Mesothelial cell of epicardium (in vitro differentiated cells): ENCODE measurements around the gene CLDN7. TPM values are rescaled to one million over a fixed set of nuclear protein-coding genes. Genes with fewer than 3 reads are reported as not detected.

Source experiments
- DNase-seq, 2 experiments: peaks; one replicate each; pipeline ENCODE4 v3.0.0; 2021; ENCODE audit warnings: low spot score in 2 of 2; ENCODE audit not compliant: unreplicated experiment in 2 of 2
- H3K27ac Mint-ChIP-seq: 2 replicates; pipeline ENCODE4 v1.8.0; 2021; ENCODE audit warnings: mixed read lengths
- H3K27me3 Mint-ChIP-seq: 2 replicates; pipeline ENCODE4 v1.8.0; 2021; ENCODE audit warnings: low read depth, mixed read lengths
- H3K36me3 Mint-ChIP-seq: 2 replicates; pipeline ENCODE4 v1.8.0; 2021; ENCODE audit warnings: mixed read lengths
- H3K4me1 Mint-ChIP-seq: 2 replicates; pipeline ENCODE4 v1.8.0; 2021; ENCODE audit warnings: mixed read lengths
- H3K4me3 Mint-ChIP-seq: 2 replicates; pipeline ENCODE4 v1.8.0; 2021; ENCODE audit warnings: mild to moderate bottlenecking, moderate library complexity, mixed read lengths
- H3K9me3 Mint-ChIP-seq: 2 replicates; pipeline ENCODE4 v1.8.0; 2021; ENCODE audit warnings: mixed read lengths
- total RNA-seq: library from RNA; stranded (reverse); gene quantifications from 3 replicates; pipeline ENCODE4 v1.2.1, GENCODE V29; 2021
- TF ChIP-seq, protein P1 (sequence below): fragments of 200-600 bp; sonication (generic); IDR thresholded peaks from one replicate; pipeline ENCODE4 v1.5.0; 2021; ENCODE audit warnings: antibody characterized with exemption; ENCODE audit not compliant: unreplicated experiment

CLDN7 gene, protein sequence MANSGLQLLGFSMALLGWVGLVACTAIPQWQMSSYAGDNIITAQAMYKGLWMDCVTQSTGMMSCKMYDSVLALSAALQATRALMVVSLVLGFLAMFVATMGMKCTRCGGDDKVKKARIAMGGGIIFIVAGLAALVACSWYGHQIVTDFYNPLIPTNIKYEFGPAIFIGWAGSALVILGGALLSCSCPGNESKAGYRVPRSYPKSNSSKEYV
- total RNA-seq: 79.2 to 86.1 TPM (median 79.9 TPM) in 3 replicates

DNA sequence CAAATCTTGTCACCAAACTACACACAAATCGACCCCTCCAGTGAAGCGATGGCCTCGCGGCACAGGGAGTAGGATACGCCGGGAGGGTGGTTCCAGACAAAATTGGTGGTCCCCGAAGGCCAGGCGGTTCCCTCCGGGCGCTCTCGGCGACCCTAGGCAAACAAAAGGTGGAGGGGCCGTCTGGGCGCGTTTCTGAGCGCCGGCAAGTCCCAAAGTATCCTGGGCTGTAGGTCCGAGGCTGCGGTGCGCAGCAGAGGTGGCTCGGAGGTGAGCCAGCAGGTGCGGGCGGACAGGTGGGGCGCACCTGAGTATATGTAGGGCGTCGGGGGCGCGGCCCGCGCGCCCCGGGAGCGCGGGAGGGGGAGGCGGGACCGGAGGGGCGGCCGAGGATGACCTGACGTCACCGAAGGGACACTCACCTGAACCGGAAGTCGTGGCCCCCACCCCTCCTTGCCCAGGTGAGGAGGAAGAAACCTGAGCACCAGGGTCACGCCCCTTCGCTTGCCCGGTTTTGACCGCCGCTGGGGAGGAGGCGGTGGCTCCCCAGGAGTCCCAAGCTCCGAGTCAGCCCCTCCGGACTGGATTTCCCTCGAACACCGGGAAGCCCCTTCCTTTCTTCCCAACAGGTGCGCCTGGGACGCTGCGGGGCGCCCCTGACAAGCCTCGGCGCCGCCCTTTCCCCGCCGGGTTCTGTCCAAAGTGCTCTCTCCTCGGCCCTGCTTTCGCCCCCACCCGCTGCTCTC is at the start of gene CLDN7:
CLDN7 (minus strand) TSS at position 287 of the 743 bp plus-strand sequence. CDS start 435 bp downstream, outside the sequence.
- H3K9me3 Mint-ChIP-seq: no peaks in the 10 kb centered on the region
- H3K36me3 Mint-ChIP-seq: no peaks in the 10 kb centered on the region
- peak in 1 of 2 experiments; percentile 49 for DNase-seq
- H3K27me3 Mint-ChIP-seq: peaks cover 38% of the 10 kb centered on the region
- H3K4me1 Mint-ChIP-seq: peaks cover 21% of the 10 kb centered on the region
- peak within 1 kb of the TSS; percentile 97 for H3K27ac Mint-ChIP-seq
- peak within 1 kb of the TSS; percentile 90 for H3K4me3 Mint-ChIP-seq
- TF ChIP-seq, protein P1, sequence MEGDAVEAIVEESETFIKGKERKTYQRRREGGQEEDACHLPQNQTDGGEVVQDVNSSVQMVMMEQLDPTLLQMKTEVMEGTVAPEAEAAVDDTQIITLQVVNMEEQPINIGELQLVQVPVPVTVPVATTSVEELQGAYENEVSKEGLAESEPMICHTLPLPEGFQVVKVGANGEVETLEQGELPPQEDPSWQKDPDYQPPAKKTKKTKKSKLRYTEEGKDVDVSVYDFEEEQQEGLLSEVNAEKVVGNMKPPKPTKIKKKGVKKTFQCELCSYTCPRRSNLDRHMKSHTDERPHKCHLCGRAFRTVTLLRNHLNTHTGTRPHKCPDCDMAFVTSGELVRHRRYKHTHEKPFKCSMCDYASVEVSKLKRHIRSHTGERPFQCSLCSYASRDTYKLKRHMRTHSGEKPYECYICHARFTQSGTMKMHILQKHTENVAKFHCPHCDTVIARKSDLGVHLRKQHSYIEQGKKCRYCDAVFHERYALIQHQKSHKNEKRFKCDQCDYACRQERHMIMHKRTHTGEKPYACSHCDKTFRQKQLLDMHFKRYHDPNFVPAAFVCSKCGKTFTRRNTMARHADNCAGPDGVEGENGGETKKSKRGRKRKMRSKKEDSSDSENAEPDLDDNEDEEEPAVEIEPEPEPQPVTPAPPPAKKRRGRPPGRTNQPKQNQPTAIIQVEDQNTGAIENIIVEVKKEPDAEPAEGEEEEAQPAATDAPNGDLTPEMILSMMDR: no peak

DNA sequence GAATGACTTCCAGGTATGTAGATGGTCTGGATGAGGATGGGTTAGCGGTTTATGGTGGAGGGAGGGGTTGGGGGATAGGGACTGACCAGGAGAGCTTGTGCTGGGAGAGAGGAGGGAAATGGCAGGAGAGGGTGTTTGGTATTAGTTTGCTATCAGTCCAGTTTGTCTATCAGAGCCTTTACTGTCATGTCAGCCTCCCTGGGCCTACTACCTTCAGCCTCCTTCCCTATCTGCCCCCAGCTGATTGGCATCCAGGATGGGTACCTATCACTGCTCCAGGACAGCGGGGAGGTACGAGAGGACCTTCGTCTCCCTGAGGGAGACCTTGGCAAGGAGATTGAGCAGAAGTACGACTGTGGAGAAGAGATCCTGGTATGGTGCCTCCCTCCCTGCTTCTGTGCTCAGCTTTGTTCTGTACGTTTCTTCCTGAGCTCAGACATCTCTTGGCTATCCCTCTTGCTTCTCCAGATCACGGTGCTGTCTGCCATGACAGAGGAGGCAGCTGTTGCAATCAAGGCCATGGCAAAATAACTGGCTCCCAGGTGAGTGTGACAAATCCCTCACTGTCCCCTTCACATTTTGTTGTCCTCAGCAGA is 48.9 kb upstream of the CLDN7 start:
- no peak for DNase-seq
- no peaks in the 10 kb centered on the region for H3K9me3 Mint-ChIP-seq
- H3K4me1 Mint-ChIP-seq: peaks cover 34% of the 10 kb centered on the region
- H3K4me3 Mint-ChIP-seq: no peak overlapping the region
- no peak overlapping the region for H3K27ac Mint-ChIP-seq
- TF ChIP-seq, protein P1: no peak
- H3K27me3 Mint-ChIP-seq: no peaks in the 10 kb centered on the region
- peaks cover 29% of the 10 kb centered on the region for H3K36me3 Mint-ChIP-seq

DNA sequence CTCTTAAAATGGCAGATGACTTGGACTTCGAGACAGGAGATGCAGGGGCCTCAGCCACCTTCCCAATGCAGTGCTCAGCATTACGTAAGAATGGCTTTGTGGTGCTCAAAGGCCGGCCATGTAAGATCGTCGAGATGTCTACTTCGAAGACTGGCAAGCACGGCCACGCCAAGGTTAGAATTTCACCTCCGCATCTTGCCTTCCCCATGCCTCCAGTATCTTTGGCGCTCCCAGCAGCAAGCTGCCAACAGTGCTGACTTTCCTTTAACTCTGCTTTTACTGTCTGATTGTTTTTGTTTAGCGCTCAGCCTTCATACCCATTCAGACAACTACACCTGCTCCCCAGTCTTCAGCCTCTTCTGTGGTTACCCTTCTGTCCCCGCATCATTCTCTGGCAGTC is 47.4 kb upstream of the CLDN7 start:
- Mint-ChIP-seq H3K36me3 (peaks cover 29% of the 10 kb centered on the region), H3K9me3 (no peaks in the 10 kb centered on the region), H3K27ac (peak overlapping the region; percentile 94), H3K4me3 (peak overlapping the region; percentile 75), H3K27me3 (no peaks in the 10 kb centered on the region), H3K4me1 (peaks cover 32% of the 10 kb centered on the region)
- TF ChIP-seq, protein P1: no peak
- no peak for DNase-seq

DNA sequence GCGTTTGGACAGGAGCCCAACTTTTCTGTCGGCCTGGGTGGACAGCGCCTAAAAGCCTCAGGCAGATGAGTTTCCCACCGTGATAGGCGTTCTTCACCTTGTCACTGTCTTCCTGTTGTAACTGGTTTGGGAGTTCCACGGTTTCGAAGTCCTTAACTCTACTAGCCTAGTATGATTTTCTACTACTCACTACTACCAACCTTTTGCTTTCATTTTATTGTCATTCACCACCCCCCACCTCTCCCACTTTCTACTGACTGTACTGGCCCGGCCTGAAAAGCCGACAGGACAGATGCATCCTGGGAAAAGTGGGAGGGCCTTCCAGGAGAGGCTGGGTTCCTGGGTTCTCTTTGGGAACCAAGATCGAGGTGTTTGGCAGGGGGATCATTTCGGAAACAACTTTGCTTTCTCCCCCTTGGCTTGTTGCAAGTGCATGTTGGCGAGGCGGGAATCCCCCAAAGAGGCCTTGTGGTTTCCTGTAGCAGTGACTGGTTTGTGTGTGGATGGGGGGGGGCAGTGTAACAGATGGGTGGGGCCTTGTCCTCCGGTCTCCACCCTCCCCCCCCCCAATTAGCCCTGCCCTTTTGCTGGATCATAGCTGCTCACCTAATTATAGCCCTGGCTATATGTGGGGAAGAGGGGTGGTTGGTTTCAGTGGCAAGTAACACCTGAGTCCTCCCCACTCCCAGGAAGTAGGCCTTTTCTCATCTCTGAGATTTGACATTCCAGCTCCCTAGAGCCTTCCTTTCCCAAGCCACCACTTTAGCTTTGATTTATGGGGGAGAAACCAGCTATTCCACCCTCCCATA is 46.6 kb upstream of the CLDN7 start:
- Mint-ChIP-seq H3K36me3 (peaks cover 27% of the 10 kb centered on the region), H3K27ac (peak overlapping the region; percentile 94), H3K4me3 (peak overlapping the region; percentile 75), H3K4me1 (peaks cover 27% of the 10 kb centered on the region), H3K9me3 (no peaks in the 10 kb centered on the region), H3K27me3 (no peaks in the 10 kb centered on the region)
- TF ChIP-seq, protein P1: no peak
- peak in 1 of 2 experiments; percentile 66 for DNase-seq
